GM21723 (cell line): ENCODE measurements around the gene ASPA.

Experiments
- ATAC-seq: cut with Tn5 transposase; IDR thresholded peaks from one replicate; pipeline ENCODE4 v1.9.1; 2021; ENCODE audit warnings: mild to moderate bottlenecking, moderate library complexity; ENCODE audit not compliant: unreplicated experiment

The ASPA gene

GRCh38 chr17:3532859-3533142, 57.0 kb downstream of the ASPA start:
- no peak for ATAC-seq

DNA sequence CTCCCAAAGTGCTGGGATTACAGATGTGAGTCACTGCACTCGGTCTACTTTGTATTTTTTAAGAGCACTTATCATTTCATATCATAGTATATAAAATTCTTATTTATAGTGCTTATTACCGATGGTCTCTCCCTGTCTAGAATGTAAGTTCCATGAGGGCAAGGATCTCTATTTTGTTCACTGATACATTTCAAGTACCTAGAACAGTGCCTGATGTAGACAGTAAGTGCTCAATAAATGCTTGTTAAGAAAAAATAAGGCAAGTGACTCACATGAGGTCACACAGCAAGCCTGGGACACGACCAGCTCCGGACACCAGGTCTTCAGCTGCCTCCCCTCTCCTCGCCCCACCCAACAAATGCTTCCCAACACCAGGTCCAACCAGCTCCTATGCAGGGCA, 58.0 kb downstream of the ASPA start:
- no peak for ATAC-seq

GRCh38 chr17:3534881-3535252, 59.1 kb downstream of the ASPA start:
- no peak for ATAC-seq

GRCh38 chr17:3535253-3535995, 59.6 kb downstream of the ASPA start:
- no peak for ATAC-seq

DNA sequence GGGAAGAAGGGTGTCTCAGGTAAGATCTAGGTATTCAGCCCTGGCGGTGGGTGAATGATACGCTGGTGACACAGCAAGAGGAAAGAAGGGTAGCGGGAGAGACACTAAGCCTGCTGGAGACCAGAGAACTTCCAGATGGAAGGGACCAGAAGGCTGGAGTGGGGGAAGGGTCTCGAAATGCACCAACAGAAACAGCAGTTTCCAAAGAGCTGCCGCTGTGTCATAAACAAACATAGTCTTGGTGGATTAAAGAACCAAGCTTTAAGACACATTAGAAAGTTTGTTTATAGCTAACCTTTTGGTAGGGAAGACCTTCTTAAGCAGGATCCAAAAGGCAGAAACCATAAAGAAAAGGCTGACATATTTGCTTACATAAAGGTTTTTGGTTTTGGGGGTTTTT, 60.9 kb downstream of the ASPA start:
- no peak for ATAC-seq

- no peak for ATAC-seq
Measured at GRCh38 chr17:3539881-3540540, 64.2 kb downstream of the ASPA start.

DNA sequence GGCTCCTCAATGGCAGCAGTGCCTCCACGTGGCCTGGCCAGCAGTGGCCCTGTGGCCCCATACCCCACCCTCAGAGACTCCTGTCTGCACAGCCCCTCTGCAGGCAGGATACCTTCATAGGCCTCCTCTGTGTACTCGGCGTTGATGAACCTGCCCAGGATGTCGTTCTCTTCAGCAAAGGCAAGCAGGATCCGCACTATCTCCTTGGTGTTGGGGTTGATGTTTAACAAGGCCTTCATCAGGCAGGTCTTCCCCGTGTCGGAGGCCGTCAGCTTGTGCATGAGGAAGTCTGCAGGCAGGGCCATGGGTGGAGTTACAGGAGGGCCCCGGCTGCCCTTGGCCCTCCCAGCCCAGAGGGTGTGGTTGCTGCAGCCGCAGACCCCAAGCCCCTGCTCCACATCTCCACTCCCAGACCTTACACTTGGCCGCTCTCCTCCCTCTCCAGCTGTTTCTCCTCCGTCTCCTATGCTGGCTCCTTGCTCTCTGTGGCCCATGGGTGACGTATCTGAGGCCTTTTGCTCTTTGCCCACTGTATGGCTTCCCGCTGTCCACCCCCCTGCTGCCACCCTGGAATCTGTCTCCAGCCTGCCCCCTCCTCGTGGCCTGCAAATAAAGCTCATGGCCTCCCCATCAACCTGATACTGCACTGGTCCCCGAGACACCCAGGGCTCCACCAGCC, 66.8 kb downstream of the ASPA start:
- no peak for ATAC-seq

DNA sequence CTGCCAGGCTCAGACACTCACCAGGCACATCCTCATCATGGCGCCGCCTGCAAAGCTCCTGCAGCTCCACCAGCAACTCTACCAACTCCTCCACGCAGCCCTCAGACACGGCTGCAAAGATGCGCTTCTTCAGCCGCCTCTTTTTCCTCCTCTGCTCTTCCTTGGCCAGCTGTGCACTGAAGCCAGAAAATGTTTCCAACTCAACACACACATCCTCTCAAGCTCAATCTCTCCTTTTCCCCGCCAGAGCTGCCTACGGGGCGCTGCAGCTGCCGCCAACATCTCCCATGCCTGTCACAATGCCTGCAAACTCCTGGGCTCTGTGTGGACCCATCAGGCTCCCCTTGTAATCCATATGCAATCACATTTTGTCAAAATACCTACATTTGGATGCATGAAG, 67.7 kb downstream of the ASPA start:
- ATAC-seq, result no peak

- ATAC-seq, result no peak
Measured at GRCh38 chr17:3544365-3544764, 68.6 kb downstream of the ASPA start.

GRCh38 chr17:3545151-3545550, 69.4 kb downstream of the ASPA start:
- ATAC-seq, result no peak

- no peak for ATAC-seq
Measured at GRCh38 chr17:3546521-3546920, 70.7 kb downstream of the ASPA start.

GRCh38 chr17:3546997-3547396, 71.2 kb downstream of the ASPA start:
- no peak for ATAC-seq

GRCh38 chr17:3547628-3548027, 71.8 kb downstream of the ASPA start:
- no peak for ATAC-seq

DNA sequence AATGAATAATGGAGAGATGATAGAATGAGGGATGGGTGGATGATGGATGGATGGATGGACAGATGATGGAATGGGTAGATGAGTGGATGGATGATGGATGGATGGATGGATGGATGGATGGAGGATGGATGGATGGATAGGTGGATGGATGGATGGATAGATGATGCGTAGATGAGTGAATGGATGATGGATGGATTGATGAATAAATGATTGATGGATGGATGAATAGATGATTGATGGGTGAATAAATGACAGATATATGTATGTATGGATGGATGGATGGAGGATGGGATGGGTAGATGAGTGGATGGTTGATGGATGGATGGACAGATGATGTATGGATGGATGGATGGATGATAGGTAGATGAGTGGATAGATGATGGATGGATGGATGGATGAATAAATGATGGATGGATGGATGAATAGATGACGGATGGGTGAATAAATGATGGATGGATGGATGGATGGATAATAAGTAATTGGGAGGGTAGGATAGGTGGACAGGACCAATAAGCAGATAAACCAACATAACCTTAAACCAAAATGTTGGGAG, 73.9 kb downstream of the ASPA start:
- ATAC-seq, result no peak

GRCh38 chr17:3551189-3551588, 75.4 kb downstream of the ASPA start:
- no peak for ATAC-seq

DNA sequence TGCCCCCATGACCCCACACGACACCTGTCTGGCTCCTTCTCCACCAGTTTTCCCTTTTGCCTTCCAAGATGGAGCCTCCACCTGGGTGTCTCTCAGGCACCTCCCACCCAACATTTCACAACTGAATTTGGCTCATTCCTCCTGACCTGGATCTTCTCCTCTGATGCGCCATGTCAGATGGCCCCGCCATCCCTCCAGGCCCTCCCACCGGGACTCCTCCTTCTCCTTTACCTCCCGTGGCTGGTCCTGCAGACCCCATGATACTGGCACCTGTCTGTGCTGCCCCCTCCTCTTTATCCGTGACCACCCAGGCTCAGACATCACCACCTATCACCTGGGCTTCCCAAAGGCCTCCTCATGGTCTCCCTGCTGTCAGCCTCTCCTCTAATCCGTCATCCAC, 77.1 kb downstream of the ASPA start:
- no peak for ATAC-seq
